Measurements from ENCODE around the gene AUNIP.

Gene AUNIP

DNA sequence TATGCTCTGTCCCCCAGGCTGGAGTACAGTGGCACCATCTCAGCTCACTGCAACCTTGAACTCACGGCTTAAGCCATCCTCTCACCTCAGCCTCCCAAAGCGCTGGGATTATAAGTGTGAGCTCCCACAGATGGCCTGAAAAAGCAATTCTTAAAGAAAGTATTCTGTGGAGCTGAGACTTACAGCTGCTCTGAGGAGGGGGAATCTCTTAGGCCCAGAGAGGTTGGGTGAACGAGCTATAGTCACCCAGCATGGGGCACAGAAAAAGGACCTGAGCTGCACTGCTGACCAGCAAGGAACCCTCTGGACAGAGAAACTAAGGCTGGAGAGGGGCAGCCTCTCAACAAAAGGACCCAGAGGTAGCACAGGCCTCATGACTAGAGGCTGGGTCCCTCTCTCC lies 15.0 kb upstream of the AUNIP start:
- Histone ChIP-seq H3K4me2 (peak overlapping the region; percentile 82 to 99 (median 94)), H3K27ac (peak overlapping the region in 4 of 11 experiments; percentile 1 to 71 (median 61); a peak in 4 of 22 replicates), H3K9ac (peak overlapping the region in 9 of 11 experiments; percentile 65 to 79 (median 77); a peak in 19 of 22 replicates), H3K9me3 (replicated peaks in 1 of 11) (no peaks in the 10 kb centered on the region), H3K27me3 (peaks cover 0 to 26% (median 19%) of the 10 kb centered on the region in 11 experiments; a peak in 14 of 22 replicates), H3K4me3 (peak overlapping the region in 9 of 10 experiments; percentile 55 to 71 (median 66); a peak in 15 of 20 replicates), H4K20me1 (peaks cover 0 to 3% (median 0%) of the 10 kb centered on the region in 11 experiments; a peak in 1 of 22 replicates), H3K4me1 (peaks cover 48 to 69% (median 53%) of the 10 kb centered on the region in 10 experiments), H3K36me3 (peaks cover 0 to 14% (median 0%) of the 10 kb centered on the region in 11 experiments; a peak in 2 of 22 replicates)
- no peak for TF ChIP-seq Cebpa-rat (IDR thresholded peaks at IDR 0.05)

- no peak overlapping the region for H3K4me3 ChIP-seq
- H4K20me1 ChIP-seq: peaks cover 0 to 3% (median 0%) of the 10 kb centered on the region in 11 experiments; a peak in 1 of 22 replicates
- peak overlapping the region in 9 of 11 experiments; percentile 6 to 99 (median 91); a peak in 17 of 22 replicates for H3K4me2 ChIP-seq
- H3K9me3 ChIP-seq (replicated peaks in 1 of 11): no peaks in the 10 kb centered on the region
- H3K27me3 ChIP-seq: peaks cover 0 to 26% (median 19%) of the 10 kb centered on the region in 11 experiments; a peak in 14 of 22 replicates
- no peak for TF ChIP-seq Cebpa-rat (IDR thresholded peaks at IDR 0.05)
- H3K4me1 ChIP-seq: peaks cover 48 to 69% (median 53%) of the 10 kb centered on the region in 10 experiments
- H3K9ac ChIP-seq: no peak overlapping the region
- no peak overlapping the region; a peak in 1 of 22 replicates for H3K27ac ChIP-seq
- peaks cover 0 to 17% (median 0%) of the 10 kb centered on the region in 11 experiments; a peak in 2 of 22 replicates for H3K36me3 ChIP-seq
These were observed 13.9 kb upstream of the AUNIP start for GRCh38 chr1:25873120-25873519.

GRCh38 chr1:25872713-25873112 lies 13.5 kb upstream of the AUNIP start:
- Histone ChIP-seq H3K4me3 (no peak overlapping the region), H3K27me3 (peaks cover 0 to 26% (median 19%) of the 10 kb centered on the region in 11 experiments; a peak in 14 of 22 replicates), H3K9ac (no peak overlapping the region), H3K36me3 (peaks cover 0 to 17% (median 0%) of the 10 kb centered on the region in 11 experiments; a peak in 2 of 22 replicates), H3K4me1 (peaks cover 48 to 69% (median 54%) of the 10 kb centered on the region in 10 experiments), H3K4me2 (peak overlapping the region in 10 of 11 experiments; percentile 6 to 99 (median 88); a peak in 18 of 22 replicates), H3K27ac (no peak overlapping the region; a peak in 1 of 22 replicates), H3K9me3 (replicated peaks in 1 of 11) (no peaks in the 10 kb centered on the region), H4K20me1 (peaks cover 0 to 3% (median 0%) of the 10 kb centered on the region in 11 experiments; a peak in 1 of 22 replicates)
- TF ChIP-seq Cebpa-rat (IDR thresholded peaks at IDR 0.05): no peak

- H3K9ac ChIP-seq: peak overlapping the region in 5 of 11 experiments; percentile 21 to 57 (median 28); a peak in 5 of 22 replicates
- no peak for TF ChIP-seq Cebpa-rat (IDR thresholded peaks at IDR 0.05)
- H3K4me3 ChIP-seq: no peak overlapping the region
- H3K4me2 ChIP-seq: peak overlapping the region; percentile 56 to 99 (median 85)
- peaks cover 48 to 69% (median 55%) of the 10 kb centered on the region in 10 experiments for H3K4me1 ChIP-seq
- peaks cover 0 to 26% (median 19%) of the 10 kb centered on the region in 11 experiments; a peak in 14 of 22 replicates for H3K27me3 ChIP-seq
- peaks cover 0 to 3% (median 0%) of the 10 kb centered on the region in 11 experiments; a peak in 1 of 22 replicates for H4K20me1 ChIP-seq
- H3K27ac ChIP-seq: 0 out of 22 replicates have a peak overlapping the region, but pooled peaks of 1 of the 11 experiments have one; percentile 14
- H3K9me3 ChIP-seq (replicated peaks in 1 of 11): no peaks in the 10 kb centered on the region
- peaks cover 0 to 17% (median 0%) of the 10 kb centered on the region in 11 experiments; a peak in 2 of 22 replicates for H3K36me3 ChIP-seq
These were observed 12.6 kb upstream of the AUNIP start for GRCh38 chr1:25871704-25872494.

DNA sequence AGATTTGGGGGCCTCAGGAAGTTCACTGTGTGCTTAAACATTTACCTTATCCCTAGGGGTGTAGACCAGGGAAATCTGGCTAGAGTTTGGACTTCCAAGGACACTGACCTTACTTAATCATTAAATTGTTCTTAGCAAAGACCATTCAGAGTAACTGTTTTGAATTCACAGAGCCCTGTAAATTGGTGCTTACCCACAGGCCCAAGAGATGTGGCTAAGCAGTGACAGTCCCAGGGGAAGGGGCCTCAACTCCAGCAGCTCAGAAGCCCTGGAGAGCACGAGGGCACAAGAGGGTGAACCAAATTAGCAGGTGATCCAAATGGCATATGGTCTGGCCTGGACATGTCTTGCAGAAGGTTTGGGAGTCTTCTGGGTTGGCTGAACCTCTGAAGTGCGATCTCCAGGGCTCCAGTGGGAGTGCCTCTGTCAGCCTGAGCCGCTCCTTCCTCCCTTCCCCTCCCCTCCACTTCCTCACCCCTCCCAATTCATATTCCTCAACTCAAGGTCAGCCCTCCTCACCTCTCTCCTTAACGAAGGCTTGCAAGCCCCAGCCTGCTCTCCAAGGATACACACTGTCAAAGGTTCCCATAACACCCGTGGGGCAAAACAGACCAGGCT lies 11.9 kb upstream of the AUNIP start:
- H3K27ac ChIP-seq: 0 out of 22 replicates have a peak overlapping the region, but pooled peaks of 1 of the 11 experiments have one; percentile 14
- H3K27me3 ChIP-seq: peaks cover 0 to 21% (median 17%) of the 10 kb centered on the region in 11 experiments; a peak in 14 of 22 replicates
- peak overlapping the region; percentile 56 to 99 (median 85) for H3K4me2 ChIP-seq
- peaks cover 0 to 3% (median 0%) of the 10 kb centered on the region in 11 experiments; a peak in 1 of 22 replicates for H4K20me1 ChIP-seq
- no peak overlapping the region for H3K4me3 ChIP-seq
- no peaks in the 10 kb centered on the region for H3K9me3 ChIP-seq (replicated peaks in 1 of 11)
- peaks cover 0 to 17% (median 0%) of the 10 kb centered on the region in 11 experiments; a peak in 2 of 22 replicates for H3K36me3 ChIP-seq
- H3K9ac ChIP-seq: peak overlapping the region in 8 of 11 experiments; percentile 1 to 57 (median 28); a peak in 11 of 22 replicates
- TF ChIP-seq Cebpa-rat (IDR thresholded peaks at IDR 0.05): no peak
- H3K4me1 ChIP-seq: peaks cover 48 to 64% (median 55%) of the 10 kb centered on the region in 10 experiments

GRCh38 chr1:25870614-25871013 lies 11.4 kb upstream of the AUNIP start:
- Histone ChIP-seq H3K27me3 (peaks cover 0 to 15% (median 12%) of the 10 kb centered on the region in 11 experiments; a peak in 13 of 22 replicates), H3K4me3 (no peak overlapping the region), H3K4me2 (peak overlapping the region; percentile 56 to 99 (median 85)), H3K4me1 (peaks cover 45 to 61% (median 52%) of the 10 kb centered on the region in 10 experiments), H3K36me3 (peaks cover 0 to 17% (median 0%) of the 10 kb centered on the region in 11 experiments; a peak in 2 of 22 replicates), H3K9ac (peak overlapping the region in 2 of 11 experiments; percentile 1 to 28; a peak in 4 of 22 replicates), H3K9me3 (replicated peaks in 1 of 11) (no peaks in the 10 kb centered on the region), H4K20me1 (peaks cover 0 to 3% (median 0%) of the 10 kb centered on the region in 11 experiments; a peak in 1 of 22 replicates), H3K27ac (no peak overlapping the region)
- no peak for TF ChIP-seq Cebpa-rat (IDR thresholded peaks at IDR 0.05)

DNA sequence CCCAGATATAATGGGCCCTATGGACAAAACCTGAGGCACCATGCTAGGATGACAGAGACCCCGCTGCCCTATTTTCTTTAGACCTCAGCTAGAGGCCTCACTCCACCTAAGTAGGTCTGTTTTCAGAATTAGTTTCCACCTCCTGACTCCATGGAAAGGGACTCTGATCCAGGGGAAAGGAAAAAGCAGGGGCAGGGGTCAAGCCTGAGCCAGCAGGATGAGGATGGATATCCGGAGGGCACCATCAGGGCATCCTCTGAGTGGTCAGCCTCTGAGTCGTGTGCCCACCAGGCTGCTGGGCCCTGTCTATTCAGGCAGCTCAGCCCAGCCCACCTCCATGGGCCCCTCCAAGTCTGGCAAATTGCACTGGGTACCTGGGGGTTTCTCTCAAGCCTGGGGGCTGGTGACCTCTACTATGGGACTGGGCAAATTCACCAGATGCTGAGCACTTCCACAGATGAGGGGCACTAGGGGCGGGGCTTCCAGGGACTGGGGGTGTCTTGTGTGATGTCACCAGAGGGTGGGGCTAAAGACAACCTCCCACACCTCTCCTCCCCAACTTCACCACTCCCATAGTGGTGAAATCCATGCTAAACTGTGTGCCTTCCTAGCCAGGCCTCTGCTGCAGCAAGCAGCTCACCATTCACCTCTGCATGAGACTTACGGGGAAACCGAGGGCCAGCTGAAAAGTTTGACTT lies 10.8 kb upstream of the AUNIP start:
- TF ChIP-seq Cebpa-rat (IDR thresholded peaks at IDR 0.05): no peak
- H3K9me3 ChIP-seq (replicated peaks in 1 of 11): no peaks in the 10 kb centered on the region
- H3K4me3 ChIP-seq: no peak overlapping the region
- peaks cover 0 to 9% (median 6%) of the 10 kb centered on the region in 11 experiments; a peak in 11 of 22 replicates for H3K27me3 ChIP-seq
- H3K4me1 ChIP-seq: peaks cover 40 to 56% (median 52%) of the 10 kb centered on the region in 10 experiments
- H3K36me3 ChIP-seq: peaks cover 0 to 17% (median 0%) of the 10 kb centered on the region in 11 experiments; a peak in 2 of 22 replicates
- peaks cover 0 to 3% (median 0%) of the 10 kb centered on the region in 11 experiments; a peak in 1 of 22 replicates for H4K20me1 ChIP-seq
- no peak overlapping the region for H3K27ac ChIP-seq
- peak overlapping the region; percentile 56 to 99 (median 85) for H3K4me2 ChIP-seq
- H3K9ac ChIP-seq: peak overlapping the region in 1 of 11 experiments; percentile 25; a peak in 2 of 22 replicates

Measured in BLaER1 treated with 17β-estradiol and CSF1 and Interleukin-3, amounts not matched to agents 10 nM and 100 nM (cell line).